ENCODE results near the gene COBL.

COBL gene

DNA sequence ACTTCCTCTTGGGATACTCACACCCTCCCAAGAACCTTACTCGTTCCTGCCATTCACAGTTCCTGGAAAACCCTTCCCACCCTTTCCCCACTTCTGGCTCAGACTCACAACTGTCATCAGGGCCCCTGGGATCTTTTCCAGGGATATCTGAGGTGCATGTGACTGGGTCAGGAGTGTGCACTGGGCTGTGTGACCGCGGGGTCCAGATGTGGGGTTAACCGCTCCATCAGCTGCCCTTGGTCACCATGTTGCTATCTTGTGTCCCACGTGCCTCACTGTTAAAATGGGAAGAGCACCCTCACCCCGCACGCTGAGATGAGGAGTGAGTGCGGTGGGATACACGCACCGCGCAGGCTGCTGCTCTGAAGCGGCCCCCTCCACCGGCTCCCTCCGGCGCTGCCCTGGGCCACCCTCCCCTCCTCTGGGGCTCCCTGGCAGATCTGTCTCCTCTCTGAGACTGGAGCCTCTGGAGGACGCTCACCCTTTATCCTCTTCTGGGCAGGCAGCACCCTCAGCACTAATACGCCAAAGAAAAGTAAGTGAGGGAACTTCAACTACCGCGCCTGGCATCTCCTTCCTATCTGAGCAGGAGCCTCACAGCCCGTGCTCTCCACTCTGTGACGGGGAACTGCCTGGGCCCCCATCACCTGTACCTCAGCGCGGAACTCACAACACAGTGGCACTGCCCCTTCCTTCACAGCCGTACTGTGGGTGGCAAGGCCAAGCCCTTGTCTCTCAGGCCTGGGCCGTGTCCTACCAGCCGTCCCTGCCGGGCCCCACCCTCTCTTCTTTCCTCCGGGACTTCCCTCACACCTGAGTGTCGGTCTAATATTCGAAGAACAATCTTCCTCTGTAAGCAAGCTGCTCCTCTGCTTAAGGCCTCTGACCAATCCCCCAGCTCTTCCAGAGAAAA, 15.6 kb downstream of the COBL start:
- DNase-seq = no peak

- DNase-seq = no peak
Observed at GRCh38 chr7:51299391-51300133, 17.0 kb downstream of the COBL start.

- DNase-seq = no peak
Observed at GRCh38 chr7:51298912-51299311, 17.7 kb downstream of the COBL start.

GRCh38 chr7:51297986-51298385, 18.6 kb downstream of the COBL start:
- no peak for DNase-seq

DNA sequence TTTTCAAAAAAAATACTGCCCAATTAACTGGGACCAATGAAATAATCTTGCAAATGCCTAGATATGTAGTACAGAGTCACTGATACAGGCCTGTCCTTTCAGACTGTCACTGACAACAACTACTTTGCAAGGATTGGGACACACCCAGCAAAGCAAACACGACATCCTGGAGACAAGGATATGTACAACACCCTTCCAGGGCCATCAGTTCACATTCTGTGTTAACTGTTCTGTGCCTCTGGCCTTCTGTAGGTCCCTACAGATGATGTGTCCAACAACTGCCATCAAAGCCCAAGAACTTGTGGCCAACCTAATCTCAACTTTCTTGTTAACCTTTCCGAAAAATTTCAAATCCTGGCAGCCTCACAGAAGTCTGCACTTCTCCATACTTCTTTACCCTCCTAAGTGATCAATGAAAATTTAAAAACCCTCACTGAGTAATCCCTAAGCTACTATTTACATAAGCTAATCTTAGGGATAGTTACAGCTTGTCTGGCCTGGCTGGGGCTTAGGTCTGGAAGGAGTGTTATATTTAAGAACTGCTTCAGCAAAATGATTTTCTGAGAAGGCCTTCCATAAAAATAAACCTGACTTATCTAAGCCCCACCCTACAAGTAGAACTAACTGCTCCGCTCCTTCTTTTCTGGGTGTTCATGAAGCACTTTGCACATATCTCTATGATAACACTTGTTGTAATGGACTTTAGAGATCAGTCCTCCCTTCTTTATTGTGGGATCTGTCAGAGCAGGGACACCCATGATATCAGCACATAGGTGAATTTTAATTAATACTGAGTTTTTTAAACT, 21.0 kb downstream of the COBL start:
- DNase-seq = no peak

- no peak for DNase-seq
Observed at GRCh38 chr7:51292596-51292995, 24.0 kb downstream of the COBL start.

GRCh38 chr7:51290702-51291540, 25.7 kb downstream of the COBL start:
- DNase-seq = no peak

DNA sequence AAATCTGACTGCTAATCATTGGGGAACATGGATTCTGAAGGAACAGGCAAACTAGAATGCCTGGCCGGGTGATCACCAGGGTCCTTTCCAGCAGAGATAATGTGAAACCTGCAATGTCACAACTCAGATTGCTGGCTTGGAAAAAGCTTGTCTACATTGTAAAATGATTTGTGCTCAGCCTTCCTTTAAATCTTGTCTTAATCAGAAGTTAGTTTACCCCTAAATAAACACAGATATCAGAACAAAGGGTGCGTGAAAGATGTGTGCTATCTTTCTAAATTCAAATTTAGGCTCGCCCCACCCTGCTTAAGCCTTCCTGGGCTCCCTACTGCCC, 26.3 kb downstream of the COBL start:
- DNase-seq = no peak

GRCh38 chr7:51289623-51290303, 26.8 kb downstream of the COBL start:
- DNase-seq = no peak

DNA sequence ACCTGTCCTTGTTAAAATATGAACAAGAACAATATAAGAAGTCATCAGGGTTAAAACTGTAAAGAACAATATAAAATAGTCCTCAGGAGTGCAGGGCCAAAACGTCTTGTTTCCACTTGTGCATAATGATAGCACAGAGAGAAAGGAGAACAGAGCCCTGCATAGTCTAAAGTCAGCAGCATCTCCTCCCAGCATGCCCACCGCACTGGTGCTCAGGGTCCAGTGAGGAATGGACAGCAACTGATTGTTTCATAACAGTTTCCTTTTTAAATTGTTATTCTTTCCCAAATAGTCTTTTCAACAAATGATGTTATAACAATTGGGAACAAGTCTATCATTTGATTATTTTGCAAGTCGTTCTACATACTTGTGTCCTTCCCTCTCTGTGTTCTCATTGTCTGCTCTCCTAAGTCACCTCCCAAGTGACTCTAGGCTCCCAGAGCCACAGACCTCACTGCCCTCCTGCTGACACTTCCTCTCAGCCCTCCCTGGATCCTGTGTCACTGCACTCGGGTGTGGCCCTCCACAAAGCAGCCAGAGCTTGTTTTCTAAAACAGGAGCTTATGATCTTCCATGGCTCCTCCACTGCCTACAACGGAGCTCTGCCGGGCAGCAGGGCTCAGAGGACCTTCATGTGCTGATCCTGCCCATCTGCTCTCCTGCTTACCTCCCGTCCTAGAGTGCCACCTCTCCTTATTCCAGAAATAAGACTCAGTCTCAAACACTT, 27.6 kb downstream of the COBL start:
- no peak for DNase-seq

- DNase-seq = no peak
Observed at GRCh38 chr7:51286401-51286800, 30.2 kb downstream of the COBL start.

DNA sequence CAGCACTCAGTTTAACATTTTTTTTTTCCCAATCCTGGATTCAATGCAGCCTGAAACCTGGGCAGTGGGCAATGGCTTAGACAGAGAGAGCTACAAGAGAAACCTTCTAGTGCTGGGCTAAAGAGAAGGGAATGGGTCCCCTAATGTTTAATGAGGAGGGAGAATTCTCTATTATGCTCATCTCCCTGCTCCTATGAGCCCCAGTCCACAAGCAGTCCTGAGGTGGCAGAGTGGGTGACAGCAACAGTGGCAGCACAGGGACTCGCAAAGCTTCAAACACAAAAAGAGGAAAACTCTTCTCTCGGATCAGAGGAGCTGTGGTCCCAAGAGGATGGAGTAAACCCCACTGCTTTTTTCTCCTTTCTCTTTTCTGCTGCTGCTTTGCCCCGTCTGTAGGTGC, 36.5 kb downstream of the COBL start:
- no peak for DNase-seq

- DNase-seq = no peak
Observed at GRCh38 chr7:51279391-51280023, 37.1 kb downstream of the COBL start.

GRCh38 chr7:51278797-51279196, 37.8 kb downstream of the COBL start:
- DNase-seq = no peak

DNA sequence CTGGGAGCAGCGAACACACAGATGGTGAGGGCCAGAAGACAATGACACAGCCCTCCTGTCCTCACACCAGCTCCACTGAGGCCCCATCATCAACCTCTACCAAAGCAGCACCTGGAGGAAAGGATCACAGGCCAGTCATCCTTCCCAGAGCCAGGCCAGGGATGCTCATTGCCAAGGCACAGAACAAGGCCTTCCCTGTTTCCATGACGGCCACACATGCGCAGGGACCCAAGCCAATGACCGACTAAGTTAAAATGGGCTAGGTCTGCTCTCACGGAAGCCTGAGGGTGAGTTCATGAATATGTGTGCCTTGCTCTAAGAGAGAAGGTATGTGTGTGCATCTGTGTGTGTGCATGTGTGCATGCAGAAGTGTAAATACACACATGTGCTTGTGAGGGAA, 39.6 kb downstream of the COBL start:
- no peak for DNase-seq

DNA sequence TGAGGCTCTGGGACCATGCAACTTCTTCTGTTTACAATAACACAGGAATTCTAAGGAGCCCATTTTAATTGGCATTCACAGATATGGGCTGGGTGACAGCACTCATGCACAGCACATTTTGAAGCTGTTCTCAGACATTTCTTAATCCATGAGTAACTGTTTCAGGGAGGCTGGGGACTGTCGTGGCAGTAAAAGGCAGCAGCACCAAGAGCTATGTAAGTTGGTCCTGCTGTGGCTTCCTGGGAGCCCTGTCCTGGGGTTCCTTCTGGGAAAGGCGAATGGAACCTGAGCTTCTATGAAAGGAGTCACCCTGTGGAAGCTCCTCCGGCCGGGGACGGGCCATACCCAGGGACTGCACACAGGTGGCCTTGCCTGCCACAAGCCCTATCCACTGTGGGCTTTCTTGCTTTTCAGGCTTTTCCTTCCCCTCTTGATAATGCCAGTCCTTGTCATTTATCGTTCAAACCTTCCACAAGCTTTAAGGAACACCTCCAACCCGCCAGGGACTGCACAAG, 40.5 kb downstream of the COBL start:
- DNase-seq = no peak

- DNase-seq = no peak
Observed at GRCh38 chr7:51275532-51275931, 41.1 kb downstream of the COBL start.

DNA sequence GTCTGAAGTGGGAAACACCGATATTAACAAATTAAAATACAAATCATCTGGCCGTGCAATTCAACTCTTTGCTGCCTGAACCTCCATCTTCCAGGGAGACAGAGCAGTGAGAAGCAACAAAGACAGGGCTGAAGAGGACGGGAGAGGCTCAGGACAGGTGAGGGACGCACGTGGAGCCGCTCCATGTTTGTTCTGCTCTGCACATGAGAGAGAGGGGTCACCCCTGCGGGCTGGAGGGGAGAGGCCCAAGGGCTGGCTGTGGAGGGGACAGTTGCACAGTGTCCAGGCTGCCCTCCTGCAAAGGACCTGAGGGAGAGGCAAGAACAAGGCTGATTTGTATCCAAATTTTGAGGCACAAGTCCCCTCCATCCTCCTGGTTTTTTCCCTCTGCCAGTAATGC, 41.7 kb downstream of the COBL start:
- no peak for DNase-seq

GRCh38 chr7:51274001-51274400, 42.6 kb downstream of the COBL start:
- no peak for DNase-seq

DNA sequence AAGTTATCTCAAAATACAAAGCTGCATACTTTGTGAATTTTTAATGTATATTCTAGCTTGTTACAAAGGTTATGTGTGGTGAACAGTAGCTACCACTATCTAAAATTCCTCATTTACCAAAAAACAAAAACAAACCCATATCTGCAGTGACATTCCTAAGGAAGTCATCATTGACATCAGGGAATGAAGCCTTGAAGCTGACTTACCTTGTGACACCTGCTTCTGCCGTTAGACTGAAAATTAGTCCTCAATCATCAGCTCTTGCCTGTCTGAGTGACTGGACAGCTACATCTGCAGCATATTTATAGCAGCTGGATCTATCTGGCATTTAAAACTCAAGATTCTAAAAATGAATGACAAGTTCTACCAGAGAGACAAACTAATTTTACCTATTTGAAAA, 43.2 kb downstream of the COBL start:
- DNase-seq = no peak

GRCh38 chr7:51270965-51271364, 45.6 kb downstream of the COBL start:
- DNase-seq = no peak

All from HCEC 1CT (cell line).